Choroid plexus epithelial cell (primary cell): Measurements from ENCODE around the gene MTCL1.

Experiments
- DNase-seq: peaks from one replicate; pipeline ENCODE4 v3.0.0-alpha.2; 2010; ENCODE audit warnings: low read depth
- H3K4me3 ChIP-seq: 2 replicates; pipeline ENCODE4 v1.5.1; 2011; ENCODE audit warnings: low read depth, mild to moderate bottlenecking, control low read depth, low read length, moderate library complexity
- CTCF ChIP-seq: conservative IDR thresholded peaks from 2 replicates; pipeline ENCODE4 v1.5.1; 2011; ENCODE audit warnings: low read depth, mild to moderate bottlenecking, control low read depth, inconsistent platforms, low read length, moderate library complexity

The MTCL1 gene

GRCh38 chr18:8699126-8699525 is 6.2 kb upstream of the MTCL1 start:
- DNase-seq: no peak
- no peak for TF ChIP-seq CTCF

GRCh38 chr18:8699948-8700347 is 5.4 kb upstream of the MTCL1 start:
- TF ChIP-seq CTCF: no peak
- H3K4me3 ChIP-seq: no peak overlapping the region
- peak; percentile 41 for DNase-seq

More at GRCh38 chr18:8699126-8699525, 6.2 kb upstream of the MTCL1 start:
- H3K4me3 ChIP-seq: no peak overlapping the region

- H3K4me3 ChIP-seq: no peak overlapping the region
- DNase-seq: peak; percentile 89
- TF ChIP-seq CTCF: no peak
Observed at GRCh38 chr18:8701546-8702118, 3.7 kb upstream of the MTCL1 start.

GRCh38 chr18:8702668-8703067 is 2.7 kb upstream of the MTCL1 start:
- DNase-seq: no peak
- no peak overlapping the region for H3K4me3 ChIP-seq
- TF ChIP-seq CTCF: no peak

- no peak for DNase-seq
- no peak overlapping the region for H3K4me3 ChIP-seq
- TF ChIP-seq CTCF: no peak
Observed at GRCh38 chr18:8703092-8703709, 2.2 kb upstream of the MTCL1 start.

- no peak for DNase-seq
- no peak overlapping the region for H3K4me3 ChIP-seq
- no peak for TF ChIP-seq CTCF
Observed at GRCh38 chr18:8703781-8704301, 1.5 kb upstream of the MTCL1 start.
